Measurements from ENCODE around the gene MLLT3. TPM values are rescaled to one million over a fixed set of nuclear protein-coding genes. Genes with fewer than 3 reads are reported as not detected.

The MLLT3 gene
- total RNA-seq, 1 experiment from 2014 or later: 7.0 TPM

GRCh38 chr9:20313415-20313814 lies 308.9 kb downstream of the MLLT3 start:
- DNase-seq (ENCODE audit: low spot score) (no peak), ATAC-seq (no peak)
- Mint-ChIP-seq H3K4me1 (peaks cover 17% of the 10 kb centered on the region), H3K36me3 (peaks cover 5% of the 10 kb centered on the region; the same call in 1 of the 2 replicates), H3K4me3 (no peak overlapping the region), H3K9me3 (peaks cover 19% of the 10 kb centered on the region), H3K27ac (no peak overlapping the region), H3K27me3 (ENCODE audit: low read depth) (peaks cover 14% of the 10 kb centered on the region)
- ChIA-PET CTCF (no interaction called here), POLR2A (no interaction called here)
- TF ChIP-seq, protein P1, sequence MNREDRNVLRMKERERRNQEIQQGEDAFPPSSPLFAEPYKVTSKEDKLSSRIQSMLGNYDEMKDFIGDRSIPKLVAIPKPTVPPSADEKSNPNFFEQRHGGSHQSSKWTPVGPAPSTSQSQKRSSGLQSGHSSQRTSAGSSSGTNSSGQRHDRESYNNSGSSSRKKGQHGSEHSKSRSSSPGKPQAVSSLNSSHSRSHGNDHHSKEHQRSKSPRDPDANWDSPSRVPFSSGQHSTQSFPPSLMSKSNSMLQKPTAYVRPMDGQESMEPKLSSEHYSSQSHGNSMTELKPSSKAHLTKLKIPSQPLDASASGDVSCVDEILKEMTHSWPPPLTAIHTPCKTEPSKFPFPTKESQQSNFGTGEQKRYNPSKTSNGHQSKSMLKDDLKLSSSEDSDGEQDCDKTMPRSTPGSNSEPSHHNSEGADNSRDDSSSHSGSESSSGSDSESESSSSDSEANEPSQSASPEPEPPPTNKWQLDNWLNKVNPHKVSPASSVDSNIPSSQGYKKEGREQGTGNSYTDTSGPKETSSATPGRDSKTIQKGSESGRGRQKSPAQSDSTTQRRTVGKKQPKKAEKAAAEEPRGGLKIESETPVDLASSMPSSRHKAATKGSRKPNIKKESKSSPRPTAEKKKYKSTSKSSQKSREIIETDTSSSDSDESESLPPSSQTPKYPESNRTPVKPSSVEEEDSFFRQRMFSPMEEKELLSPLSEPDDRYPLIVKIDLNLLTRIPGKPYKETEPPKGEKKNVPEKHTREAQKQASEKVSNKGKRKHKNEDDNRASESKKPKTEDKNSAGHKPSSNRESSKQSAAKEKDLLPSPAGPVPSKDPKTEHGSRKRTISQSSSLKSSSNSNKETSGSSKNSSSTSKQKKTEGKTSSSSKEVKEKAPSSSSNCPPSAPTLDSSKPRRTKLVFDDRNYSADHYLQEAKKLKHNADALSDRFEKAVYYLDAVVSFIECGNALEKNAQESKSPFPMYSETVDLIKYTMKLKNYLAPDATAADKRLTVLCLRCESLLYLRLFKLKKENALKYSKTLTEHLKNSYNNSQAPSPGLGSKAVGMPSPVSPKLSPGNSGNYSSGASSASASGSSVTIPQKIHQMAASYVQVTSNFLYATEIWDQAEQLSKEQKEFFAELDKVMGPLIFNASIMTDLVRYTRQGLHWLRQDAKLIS (CRISPR knock-in tag; IDR thresholded peaks at IDR 0.05; ENCODE audit: borderline replicate concordance): no peak
- TF ChIP-seq ZNF121 (CRISPR knock-in tag; IDR thresholded peaks at IDR 0.05): no peak
- TF ChIP-seq, protein P2, sequence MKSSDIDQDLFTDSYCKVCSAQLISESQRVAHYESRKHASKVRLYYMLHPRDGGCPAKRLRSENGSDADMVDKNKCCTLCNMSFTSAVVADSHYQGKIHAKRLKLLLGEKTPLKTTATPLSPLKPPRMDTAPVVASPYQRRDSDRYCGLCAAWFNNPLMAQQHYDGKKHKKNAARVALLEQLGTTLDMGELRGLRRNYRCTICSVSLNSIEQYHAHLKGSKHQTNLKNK (CRISPR knock-in tag; IDR thresholded peaks at IDR 0.05): no peak
- no peak for TF ChIP-seq KAT7 (CRISPR knock-in tag; IDR thresholded peaks at IDR 0.05; ENCODE audit: borderline replicate concordance)

GRCh38 chr9:20312732-20313131 lies 309.6 kb downstream of the MLLT3 start:
- ATAC-seq: no peak
- no peak for DNase-seq (ENCODE audit: low spot score)
- Mint-ChIP-seq H3K4me3 (no peak overlapping the region), H3K27ac (no peak overlapping the region), H3K36me3 (peaks cover 5% of the 10 kb centered on the region; the same call in 1 of the 2 replicates), H3K27me3 (ENCODE audit: low read depth) (peaks cover 16% of the 10 kb centered on the region), H3K9me3 (peaks cover 19% of the 10 kb centered on the region), H3K4me1 (peaks cover 24% of the 10 kb centered on the region)
- CTCF ChIA-PET: no interaction called here
- POLR2A ChIA-PET: no interaction called here
- no peak for TF ChIP-seq ZNF317 (CRISPR knock-in tag; IDR thresholded peaks at IDR 0.05; ENCODE audit: borderline replicate concordance, low read depth)
- no peak for TF ChIP-seq ZNF425 (CRISPR knock-in tag; conservative IDR thresholded peaks at IDR 0.05)
- TF ChIP-seq PRRX2 (CRISPR knock-in tag; IDR thresholded peaks at IDR 0.05): no peak
- TF ChIP-seq USF1 (CRISPR knock-in tag; IDR thresholded peaks at IDR 0.05): no peak
- TF ChIP-seq TP53 (CRISPR knock-in tag; IDR thresholded peaks at IDR 0.05): no peak
- TF ChIP-seq JAZF1 (CRISPR knock-in tag; IDR thresholded peaks at IDR 0.05): no peak
- TF ChIP-seq CREM (CRISPR knock-in tag; IDR thresholded peaks at IDR 0.05): no peak
- TF ChIP-seq, protein P3, sequence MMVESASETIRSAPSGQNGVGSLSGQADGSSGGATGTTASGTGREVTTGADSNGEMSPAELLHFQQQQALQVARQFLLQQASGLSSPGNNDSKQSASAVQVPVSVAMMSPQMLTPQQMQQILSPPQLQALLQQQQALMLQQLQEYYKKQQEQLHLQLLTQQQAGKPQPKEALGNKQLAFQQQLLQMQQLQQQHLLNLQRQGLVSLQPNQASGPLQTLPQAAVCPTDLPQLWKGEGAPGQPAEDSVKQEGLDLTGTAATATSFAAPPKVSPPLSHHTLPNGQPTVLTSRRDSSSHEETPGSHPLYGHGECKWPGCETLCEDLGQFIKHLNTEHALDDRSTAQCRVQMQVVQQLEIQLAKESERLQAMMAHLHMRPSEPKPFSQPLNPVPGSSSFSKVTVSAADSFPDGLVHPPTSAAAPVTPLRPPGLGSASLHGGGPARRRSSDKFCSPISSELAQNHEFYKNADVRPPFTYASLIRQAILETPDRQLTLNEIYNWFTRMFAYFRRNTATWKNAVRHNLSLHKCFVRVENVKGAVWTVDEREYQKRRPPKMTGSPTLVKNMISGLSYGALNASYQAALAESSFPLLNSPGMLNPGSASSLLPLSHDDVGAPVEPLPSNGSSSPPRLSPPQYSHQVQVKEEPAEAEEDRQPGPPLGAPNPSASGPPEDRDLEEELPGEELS (CRISPR knock-in tag; IDR thresholded peaks at IDR 0.05): no peak
- no peak for TF ChIP-seq FOXK1 (CRISPR knock-in tag; IDR thresholded peaks at IDR 0.05)
- TF ChIP-seq TCF7 (CRISPR knock-in tag; IDR thresholded peaks at IDR 0.05; ENCODE audit: low read depth): no peak
- no peak for TF ChIP-seq EMX1 (CRISPR knock-in tag; IDR thresholded peaks at IDR 0.05)
- no peak for TF ChIP-seq ATF3 (CRISPR knock-in tag; conservative IDR thresholded peaks at IDR 0.05)
- TF ChIP-seq IRF2 (CRISPR knock-in tag; IDR thresholded peaks at IDR 0.05; ENCODE audit: borderline replicate concordance, low read depth): no peak
- TF ChIP-seq CTCF (IDR thresholded peaks at IDR 0.05): no peak
